ENCODE measurements around the gene EIF4EBP2.
A peak's percentile ranks its signal among the peaks of the same experiment; 100 is the strongest.

The EIF4EBP2 gene

GRCh38 chr10:70379581-70380176 lies 24.3 kb upstream of the EIF4EBP2 start:
- no peak for DNase-seq

- no peak for DNase-seq
These were observed 23.4 kb upstream of the EIF4EBP2 start for GRCh38 chr10:70380350-70381135.

GRCh38 chr10:70381471-70382421 lies 22.2 kb upstream of the EIF4EBP2 start:
- DNase-seq, result no peak

- no peak for DNase-seq
These were observed 12.3 kb upstream of the EIF4EBP2 start for GRCh38 chr10:70391654-70392053.

- no peak for DNase-seq
These were observed 7.8 kb upstream of the EIF4EBP2 start for GRCh38 chr10:70396140-70396539.

- no peak for DNase-seq
These were observed 4.8 kb upstream of the EIF4EBP2 start for GRCh38 chr10:70399177-70399576.

GRCh38 chr10:70403483-70404035 lies 386 bp upstream of the EIF4EBP2 start:
- no peak for DNase-seq

GRCh38 chr10:70404787-70405036 lies 767 bp downstream of the EIF4EBP2 start:
- DNase-seq, result no peak

GRCh38 chr10:70405037-70405824 lies 1.3 kb downstream of the EIF4EBP2 start:
- DNase-seq, result peak; percentile 40 to 62

GRCh38 chr10:70409772-70410171 lies 5.8 kb downstream of the EIF4EBP2 start:
- DNase-seq, result no peak

GRCh38 chr10:70410608-70411007 lies 6.7 kb downstream of the EIF4EBP2 start:
- no peak for DNase-seq

GRCh38 chr10:70412356-70412755 lies 8.4 kb downstream of the EIF4EBP2 start:
- no peak for DNase-seq

GRCh38 chr10:70417568-70417967 lies 13.6 kb downstream of the EIF4EBP2 start:
- DNase-seq, result no peak

- DNase-seq, result no peak
These were observed 14.3 kb downstream of the EIF4EBP2 start for GRCh38 chr10:70418229-70418628.

- no peak for DNase-seq
These were observed 14.8 kb downstream of the EIF4EBP2 start for GRCh38 chr10:70418713-70419112.

GRCh38 chr10:70424320-70424719 lies 20.4 kb downstream of the EIF4EBP2 start:
- DNase-seq, result no peak

- no peak for DNase-seq
These were observed 21.2 kb downstream of the EIF4EBP2 start for GRCh38 chr10:70425096-70425495.

GRCh38 chr10:70426823-70427222 lies 22.9 kb downstream of the EIF4EBP2 start:
- no peak for DNase-seq

GRCh38 chr10:70430493-70431445 lies 26.8 kb downstream of the EIF4EBP2 start:
- DNase-seq, result no peak

GRCh38 chr10:70432101-70432500 lies 28.2 kb downstream of the EIF4EBP2 start:
- no peak for DNase-seq

GRCh38 chr10:70432561-70433263 lies 28.8 kb downstream of the EIF4EBP2 start:
- DNase-seq, result peak in 1 of 2 donors; percentile 14

Data from CD4-positive, alpha-beta T cell treated with Interleukin-4 for 1 hour (primary cell).